ENCODE measurements around the gene TMEM88. TPM values are rescaled to one million over a fixed set of nuclear protein-coding genes. Genes with fewer than 3 reads are reported as not detected.

TMEM88 gene
- total and polyA plus RNA-seq, 2 donors (not counting 3 experiments of a cell fraction or from before 2014, with no cell fraction given) = 53.4 to 165 TPM

DNA sequence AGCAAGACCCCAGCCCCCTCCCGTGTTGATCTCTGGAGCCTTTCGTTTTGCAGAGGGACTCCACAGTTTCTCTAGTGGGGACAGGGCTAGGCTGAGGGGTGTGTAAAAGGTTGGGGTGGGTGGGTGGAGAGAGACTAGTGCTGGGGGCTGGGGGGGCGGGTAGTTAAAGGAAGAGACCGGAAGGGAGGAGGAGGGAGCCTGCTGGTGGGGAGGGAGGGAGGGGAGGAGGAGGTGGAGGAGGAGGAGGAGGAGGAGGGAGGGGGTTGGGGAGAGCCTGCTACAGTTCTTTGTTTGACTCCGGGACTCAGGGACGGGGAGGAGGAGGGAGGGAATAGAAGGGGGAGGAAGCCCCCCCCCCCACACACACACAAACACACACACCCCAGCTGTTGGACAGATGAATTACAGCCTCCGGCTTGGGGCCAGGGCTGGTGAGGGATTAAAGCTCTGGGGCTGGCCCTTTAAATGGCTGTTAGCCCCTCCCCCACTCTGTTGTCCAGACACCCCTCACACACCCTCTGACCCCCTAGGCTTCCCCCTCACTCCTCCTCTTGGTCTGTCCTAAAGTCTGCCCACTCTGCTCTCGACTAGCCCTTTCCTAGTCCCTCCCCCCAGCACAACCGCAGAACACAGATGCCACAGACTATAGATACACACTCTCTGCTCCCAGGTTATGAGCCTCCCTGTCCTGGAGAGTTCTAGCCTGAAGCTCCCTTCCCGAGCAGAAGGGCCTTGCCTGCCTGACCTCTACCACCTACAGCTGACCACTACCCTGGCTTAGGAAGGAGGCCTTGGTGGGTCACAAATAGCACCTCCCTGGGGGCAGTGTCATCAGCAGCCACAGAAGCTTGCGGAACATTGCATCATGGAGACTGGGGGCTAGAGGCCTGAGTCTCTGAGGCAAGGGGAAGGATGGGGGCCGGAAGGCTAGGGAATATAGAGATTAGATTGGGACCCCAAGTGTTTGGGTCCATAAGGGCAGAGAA, 16.5 kb upstream of the TMEM88 start:
- H3K27ac ChIP-seq (ENCODE audit: insufficient read depth, low read depth, low read length) = no peak overlapping the region
- peak overlapping the region; percentile 66 for H3K4me2 ChIP-seq (ENCODE audit: insufficient read depth, low read length)
- no peaks in the 10 kb centered on the region for H3K9me3 ChIP-seq (replicated peaks; ENCODE audit: control insufficient read depth, insufficient read depth, low read length)
- ChIA-PET POLR2A (no interaction called here), CTCF (interaction anchor here (0.7 to 1.4 kb wide), 2 partner anchors 13 to 95 kb away, joined by 4 to 5 read pairs; no protein-coding TSS in a partner anchor)
- H3K4me1 ChIP-seq (ENCODE audit: control insufficient read depth, extremely low read depth, insufficient read depth, low read length) = peaks cover 40% of the 10 kb centered on the region
- no peaks in the 10 kb centered on the region for H3K27me3 ChIP-seq (ENCODE audit: control insufficient read depth in 2 of 2, insufficient read depth in 2 of 2, low read length in 2 of 2)
- no peaks in the 10 kb centered on the region for H3K9me1 ChIP-seq (replicated peaks; ENCODE audit: control insufficient read depth, extremely low read depth, insufficient read depth, low read length)
- FAIRE-seq = no peak
- no peak for DNase-seq (ENCODE audit: low read depth, low spot score)
- dilution Hi-C loops (cut with MboI; ENCODE audit: extremely low pct_ligation_motif_present, low sequenced_read_pairs) (no loop called here), intact Hi-C loops (cut with micrococcal nuclease) (loop anchor here (5.0 kb wide), 1 partner anchor 266 kb away; no protein-coding TSS in a partner anchor)
- H4K20me1 ChIP-seq (replicated peaks; ENCODE audit: control insufficient read depth, extremely low read depth, insufficient read depth, low read length) = no peaks in the 10 kb centered on the region
- H3K36me3 ChIP-seq (ENCODE audit: control insufficient read depth in 2 of 2, extremely low read depth in 1 of 2, insufficient read depth in 2 of 2, low read length in 2 of 2) = peaks cover 0 to 2% of the 10 kb centered on the region in 2 experiments
- H3K79me2 ChIP-seq (ENCODE audit: control insufficient read depth, insufficient read depth, low read length) = no peaks in the 10 kb centered on the region
- H2AFZ ChIP-seq (ENCODE audit: low read depth, low read length) = no peak overlapping the region
- peak overlapping the region in 1 of 3 experiments; percentile 14 for H3K4me3 ChIP-seq (replicated peaks in 1 of 3; ENCODE audit: insufficient read depth in 1 of 3, low read depth in 1 of 3, low read length in 3 of 3)
- BruUV-seq (replicated peaks) = no TSS peak
- no peak for TF ChIP-seq GATA2 (IDR thresholded peaks at IDR 0.05; ENCODE audit: insufficient read depth, insufficient read length, low read depth, low read length)
- TF ChIP-seq MYC (IDR thresholded peaks at IDR 0.05; ENCODE audit: low read depth, low read length) = no peak
- no peak for TF ChIP-seq POLR2A (IDR thresholded peaks at IDR 0.05; ENCODE audit: low read depth, low read length)
- TF ChIP-seq JUN (IDR thresholded peaks at IDR 0.05; ENCODE audit: borderline replicate concordance, insufficient read depth, insufficient read length, low read depth) = no peak
- TF ChIP-seq FOS (IDR thresholded peaks at IDR 0.05; ENCODE audit: borderline replicate concordance, insufficient read depth, low read length) = no peak
- TF ChIP-seq EZH2 (IDR thresholded peaks at IDR 0.05; ENCODE audit: borderline replicate concordance, low read depth, low read length, severe bottlenecking) = no peak
- TF ChIP-seq, protein P1, sequence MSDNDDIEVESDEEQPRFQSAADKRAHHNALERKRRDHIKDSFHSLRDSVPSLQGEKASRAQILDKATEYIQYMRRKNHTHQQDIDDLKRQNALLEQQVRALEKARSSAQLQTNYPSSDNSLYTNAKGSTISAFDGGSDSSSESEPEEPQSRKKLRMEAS (IDR thresholded peaks at IDR 0.05; ENCODE audit: insufficient read depth, insufficient read length) = no peak
- TF ChIP-seq POLR2AphosphoS5 (IDR thresholded peaks at IDR 0.05; ENCODE audit: insufficient read depth, low read depth, low read length) = no peak
- TF ChIP-seq, protein P2, sequence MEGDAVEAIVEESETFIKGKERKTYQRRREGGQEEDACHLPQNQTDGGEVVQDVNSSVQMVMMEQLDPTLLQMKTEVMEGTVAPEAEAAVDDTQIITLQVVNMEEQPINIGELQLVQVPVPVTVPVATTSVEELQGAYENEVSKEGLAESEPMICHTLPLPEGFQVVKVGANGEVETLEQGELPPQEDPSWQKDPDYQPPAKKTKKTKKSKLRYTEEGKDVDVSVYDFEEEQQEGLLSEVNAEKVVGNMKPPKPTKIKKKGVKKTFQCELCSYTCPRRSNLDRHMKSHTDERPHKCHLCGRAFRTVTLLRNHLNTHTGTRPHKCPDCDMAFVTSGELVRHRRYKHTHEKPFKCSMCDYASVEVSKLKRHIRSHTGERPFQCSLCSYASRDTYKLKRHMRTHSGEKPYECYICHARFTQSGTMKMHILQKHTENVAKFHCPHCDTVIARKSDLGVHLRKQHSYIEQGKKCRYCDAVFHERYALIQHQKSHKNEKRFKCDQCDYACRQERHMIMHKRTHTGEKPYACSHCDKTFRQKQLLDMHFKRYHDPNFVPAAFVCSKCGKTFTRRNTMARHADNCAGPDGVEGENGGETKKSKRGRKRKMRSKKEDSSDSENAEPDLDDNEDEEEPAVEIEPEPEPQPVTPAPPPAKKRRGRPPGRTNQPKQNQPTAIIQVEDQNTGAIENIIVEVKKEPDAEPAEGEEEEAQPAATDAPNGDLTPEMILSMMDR (IDR thresholded peaks at IDR 0.05; ENCODE audit: extremely low read depth in 1 of 2, insufficient read depth in 1 of 2, low read depth in 1 of 2, low read length in 2 of 2) = no peak
- peak overlapping the region; percentile 15 for H3K9ac ChIP-seq (replicated peaks; ENCODE audit: extremely low read depth, insufficient read depth, low read length)

All from endothelial cell of umbilical vein (primary cell).